NCI-H2107 treated with DMSO at 0.1 percent for 48 hours (cell line): ENCODE data around the gene ASS1.
"Not testable (repeated sequence)": the region's sequence is repeated elsewhere in the genome, so short reads cannot be mapped to it uniquely, and the experiment has no call there.

ENCODE experiments used
- DNase-seq: peaks from one replicate; lab custom pipeline; 2025; ENCODE audit not compliant: unreplicated experiment; lab: John Stamatoyannopoulos, UW

ASS1 gene

GRCh38 chr9:130433168-130433946, 11.4 kb upstream of the ASS1 start:
- DNase-seq: no peak

- DNase-seq: no peak
Observed at GRCh38 chr9:130433947-130434262, 10.9 kb upstream of the ASS1 start.

- not testable (repeated sequence) for DNase-seq
Observed at GRCh38 chr9:130434656-130435055, 10.1 kb upstream of the ASS1 start.

GRCh38 chr9:130437011-130437789, 7.6 kb upstream of the ASS1 start:
- DNase-seq: no peak

GRCh38 chr9:130438382-130438981, 6.3 kb upstream of the ASS1 start:
- no peak for DNase-seq

- DNase-seq: no peak
Observed at GRCh38 chr9:130441031-130441430, 3.7 kb upstream of the ASS1 start.

GRCh38 chr9:130442746-130443455, 1.9 kb upstream of the ASS1 start:
- DNase-seq: no peak

- no peak for DNase-seq
Observed at GRCh38 chr9:130443456-130443801, 1.3 kb upstream of the ASS1 start.

GRCh38 chr9:130443840-130444492, 795 bp upstream of the ASS1 start:
- no peak for DNase-seq

- no peak for DNase-seq
Observed at GRCh38 chr9:130445268-130445983, 665 bp downstream of the ASS1 start.

- DNase-seq: no peak
Observed at GRCh38 chr9:130446101-130446861, 1.5 kb downstream of the ASS1 start.

- DNase-seq: no peak
Observed at GRCh38 chr9:130447193-130447816, 2.5 kb downstream of the ASS1 start.

GRCh38 chr9:130448035-130448624, 3.4 kb downstream of the ASS1 start:
- peak; percentile 20 for DNase-seq

GRCh38 chr9:130448771-130449603, 4.2 kb downstream of the ASS1 start:
- no peak for DNase-seq

GRCh38 chr9:130450344-130451003, 5.7 kb downstream of the ASS1 start:
- DNase-seq: no peak

- DNase-seq: no peak
Observed at GRCh38 chr9:130451004-130451390, 6.2 kb downstream of the ASS1 start.
